ENCODE results near the gene STX8.
"Not testable (repeated sequence)": the region's sequence is repeated elsewhere in the genome, so short reads cannot be mapped to it uniquely, and the experiment has no call there.

The STX8 gene

DNA sequence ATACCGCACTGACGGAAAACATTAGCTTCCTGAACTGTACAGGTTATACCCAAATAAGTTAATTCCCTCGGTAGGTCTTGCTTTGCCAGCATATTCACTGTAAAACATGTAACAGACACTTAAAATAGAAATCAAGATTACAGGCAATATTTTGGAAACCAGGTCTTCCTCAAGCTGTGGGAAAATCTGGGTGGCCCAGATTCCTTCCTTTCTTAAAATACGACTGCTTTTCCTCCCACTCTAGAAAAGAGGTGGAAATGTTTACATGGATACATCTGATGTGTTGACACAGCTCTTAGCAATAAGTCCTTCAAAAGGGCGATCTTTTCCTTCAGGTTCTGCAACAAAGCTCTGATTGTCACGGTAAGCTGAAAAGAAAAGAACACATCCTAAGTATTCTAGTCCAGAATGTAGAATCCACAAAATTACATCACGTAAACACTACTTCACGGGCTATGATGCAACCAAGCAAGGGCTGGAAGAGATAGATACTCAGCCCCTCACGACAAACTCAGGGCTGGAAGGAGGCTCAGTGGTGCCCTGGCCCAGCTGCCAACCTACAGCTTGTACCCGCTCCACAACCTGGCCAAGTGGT, 18.4 kb downstream of the STX8 start:
- no peak for DNase-seq (ENCODE audit: low spot score)
- no peak for FAIRE-seq

- FAIRE-seq; DNase-seq (ENCODE audit: low spot score): not testable (repeated sequence)
Observed at GRCh38 chr17:9554715-9555114, 20.9 kb downstream of the STX8 start.

- FAIRE-seq (no peak), DNase-seq (ENCODE audit: low spot score) (no peak)
Observed at GRCh38 chr17:9553596-9553995, 22.0 kb downstream of the STX8 start.

DNA sequence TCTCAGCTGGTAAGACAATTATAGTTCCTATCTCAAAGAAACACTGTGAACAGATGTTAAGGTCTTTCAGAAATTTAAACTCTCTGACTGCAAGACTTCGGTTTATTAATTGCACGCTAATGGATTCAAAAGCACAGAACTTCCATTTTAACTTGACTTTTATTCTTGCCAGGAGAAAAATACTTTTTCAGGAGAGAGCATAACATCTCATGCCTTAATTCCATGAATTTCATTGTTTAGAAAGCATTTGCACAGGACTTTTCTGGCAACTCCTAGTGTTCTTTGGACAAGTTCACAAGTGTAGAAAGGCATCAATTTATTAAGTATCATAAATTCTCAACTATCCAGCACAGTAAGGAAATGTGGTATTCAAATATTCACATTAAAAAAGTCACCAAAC, 22.4 kb downstream of the STX8 start:
- no peak for FAIRE-seq
- DNase-seq (ENCODE audit: low spot score) = no peak

GRCh38 chr17:9549215-9549614, 26.4 kb downstream of the STX8 start:
- no peak for DNase-seq (ENCODE audit: low spot score)
- FAIRE-seq = no peak

DNA sequence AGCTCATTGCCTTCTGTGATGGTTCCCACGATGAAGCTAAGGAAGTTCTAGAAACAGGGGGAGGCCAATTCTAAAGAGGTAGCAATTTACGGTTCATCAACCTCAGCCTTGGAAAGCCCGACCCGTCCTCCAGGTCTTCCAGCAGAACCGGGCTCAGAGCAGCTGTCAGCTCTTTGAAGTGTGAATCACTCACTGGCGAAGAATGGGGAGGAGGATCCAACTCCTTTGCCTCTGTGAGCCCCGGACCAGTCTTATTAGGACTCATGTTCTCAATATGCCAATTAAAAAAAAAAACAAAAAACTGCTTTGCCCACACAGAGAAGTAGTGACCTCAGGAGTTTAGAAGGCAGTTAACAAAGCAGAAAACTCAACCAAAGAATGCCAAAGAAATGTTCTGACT, 31.4 kb downstream of the STX8 start:
- no peak for FAIRE-seq
- no peak for DNase-seq (ENCODE audit: low spot score)

GRCh38 chr17:9541718-9542117, 33.9 kb downstream of the STX8 start:
- DNase-seq (ENCODE audit: low spot score) (no peak), FAIRE-seq (no peak)

- DNase-seq (ENCODE audit: low spot score) (no peak), FAIRE-seq (no peak)
Observed at GRCh38 chr17:9538626-9539025, 37.0 kb downstream of the STX8 start.

- DNase-seq (ENCODE audit: low spot score) = no peak
- FAIRE-seq = no peak
Observed at GRCh38 chr17:9537177-9537776, 38.3 kb downstream of the STX8 start.

DNA sequence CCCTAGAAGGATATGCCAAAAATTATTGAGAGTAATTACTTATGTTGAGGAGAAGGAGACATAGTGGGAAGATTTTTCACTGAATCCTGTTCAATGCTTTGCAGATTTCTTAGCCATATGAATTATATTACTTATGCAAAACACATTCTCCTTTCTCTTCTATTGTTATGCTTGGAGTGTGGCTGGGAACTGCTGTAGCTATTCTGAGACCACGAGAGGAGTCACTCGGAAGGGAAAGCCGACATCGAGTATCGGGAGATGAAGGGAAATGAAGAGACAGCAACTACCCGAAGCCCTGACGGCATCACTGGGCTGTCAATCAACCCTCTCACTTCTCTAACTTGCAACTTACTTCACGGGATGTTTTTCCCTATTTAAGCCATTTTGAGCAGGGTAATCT, 39.6 kb downstream of the STX8 start:
- FAIRE-seq = no peak

GRCh38 chr17:9533441-9533840, 42.2 kb downstream of the STX8 start:
- no peak for FAIRE-seq
- DNase-seq (ENCODE audit: low spot score) = no peak

More for the DNA sequence above, 39.6 kb downstream of the STX8 start:
- no peak for DNase-seq (ENCODE audit: low spot score)

- DNase-seq (ENCODE audit: low spot score) (no peak), FAIRE-seq (no peak)
Observed at GRCh38 chr17:9532715-9533114, 42.9 kb downstream of the STX8 start.

GRCh38 chr17:9531034-9531433, 44.6 kb downstream of the STX8 start:
- no peak for DNase-seq (ENCODE audit: low spot score)
- no peak for FAIRE-seq

- DNase-seq (ENCODE audit: low spot score) (peak; percentile 26), FAIRE-seq (no peak)
Observed at GRCh38 chr17:9529033-9529700, 46.5 kb downstream of the STX8 start.

DNA sequence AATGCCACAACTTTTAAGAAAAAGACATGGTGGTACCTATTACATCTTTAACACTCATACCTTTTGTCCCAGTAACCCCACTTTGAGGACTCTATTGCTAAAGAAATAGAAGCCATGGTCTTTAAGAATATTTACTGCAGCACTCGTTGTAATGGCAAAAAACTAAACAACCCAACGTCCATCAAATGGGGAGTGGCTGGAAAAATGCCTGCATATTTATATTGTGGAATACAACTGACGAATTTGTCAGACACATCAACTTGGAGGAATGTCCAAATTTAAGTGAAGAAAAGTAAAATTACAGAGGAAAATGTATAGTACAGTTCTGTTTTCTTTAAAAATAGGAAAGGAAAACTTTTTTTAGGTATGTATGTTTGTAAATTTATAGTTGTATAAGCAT, 47.8 kb downstream of the STX8 start:
- FAIRE-seq (no peak), DNase-seq (ENCODE audit: low spot score) (no peak)

DNA sequence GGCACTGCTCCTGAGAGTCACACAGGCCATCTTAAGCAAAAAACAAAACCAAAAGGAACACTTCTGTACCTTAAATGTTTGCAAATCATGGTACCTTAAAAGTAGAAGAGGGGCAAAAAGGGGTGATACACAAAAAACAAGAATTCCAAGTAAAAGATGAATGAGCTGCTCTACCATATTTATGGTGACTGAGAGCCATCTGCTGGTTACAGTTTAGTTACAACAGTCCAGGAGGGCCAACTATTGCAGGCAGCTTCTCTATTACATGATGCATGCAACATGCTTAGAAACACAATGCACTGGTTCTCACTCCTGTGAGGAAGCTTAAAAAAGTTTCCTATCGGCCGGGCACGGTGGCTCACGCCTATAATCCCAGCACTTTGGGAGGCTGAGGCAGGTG, 53.5 kb downstream of the STX8 start:
- FAIRE-seq = peak; percentile 45
- peak; percentile 30 for DNase-seq (ENCODE audit: low spot score)

GRCh38 chr17:9521062-9521461, 54.6 kb downstream of the STX8 start:
- DNase-seq (ENCODE audit: low spot score) = no peak
- no peak for FAIRE-seq

DNA sequence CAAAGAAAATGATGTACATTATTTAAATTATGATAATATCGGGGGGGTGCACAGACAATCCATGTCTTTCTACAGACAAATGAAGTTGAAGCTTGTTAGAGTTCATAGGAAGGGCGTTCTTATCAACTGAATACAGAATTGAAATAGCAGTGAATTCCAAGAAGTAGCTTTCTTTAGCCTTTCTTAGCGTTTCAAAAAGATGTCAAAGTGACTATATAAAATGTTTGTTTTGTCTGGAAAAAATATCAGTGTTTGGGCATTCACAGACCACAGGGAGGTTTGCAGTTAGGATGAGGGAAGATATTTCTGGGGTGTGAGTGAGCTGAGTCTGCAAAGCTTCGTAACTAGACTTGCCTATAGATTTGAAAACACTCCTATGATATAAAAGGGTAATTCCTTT, 55.0 kb downstream of the STX8 start:
- FAIRE-seq (no peak), DNase-seq (ENCODE audit: low spot score) (no peak)

- no peak for FAIRE-seq
- no peak for DNase-seq (ENCODE audit: low spot score)
Observed at GRCh38 chr17:9519583-9520272, 55.9 kb downstream of the STX8 start.

DNA sequence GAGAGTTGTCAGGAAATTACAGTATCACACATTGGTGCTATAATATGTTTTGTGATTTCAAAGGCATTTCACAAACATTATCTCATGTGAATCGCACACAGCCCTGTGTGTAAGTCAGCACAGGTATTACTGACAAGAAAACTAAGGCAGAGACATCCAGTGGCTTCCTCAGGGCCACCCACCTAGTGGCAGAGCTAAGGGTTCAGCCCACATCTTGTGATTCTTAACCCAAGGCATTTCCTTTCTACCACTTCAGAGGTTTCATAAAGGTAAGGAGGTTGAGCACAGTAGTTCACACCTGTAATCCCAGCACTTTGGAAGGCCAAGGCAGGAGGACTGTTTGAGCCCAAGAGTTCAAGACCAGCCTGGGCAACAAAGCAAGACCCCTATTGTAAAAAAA, 58.2 kb downstream of the STX8 start:
- no peak for DNase-seq (ENCODE audit: low spot score)
- FAIRE-seq = no peak

DNA sequence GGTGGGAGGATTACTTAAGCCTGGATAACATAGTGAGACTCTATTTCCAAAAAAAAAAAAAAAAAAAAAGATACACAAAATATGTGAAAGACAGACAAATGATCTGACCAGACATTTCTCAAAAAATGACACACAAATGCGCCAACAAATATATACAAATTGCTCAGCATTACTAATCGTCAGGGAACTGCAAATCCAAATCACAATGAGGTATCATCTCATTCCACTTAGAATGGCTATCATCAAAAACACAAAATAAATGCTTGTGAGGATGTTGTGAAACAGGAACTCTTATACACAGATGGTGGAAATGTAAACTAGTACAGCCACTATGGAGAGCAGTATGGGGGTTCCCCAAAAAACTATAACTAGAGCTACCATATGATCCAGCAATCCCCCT, 62.4 kb downstream of the STX8 start:
- FAIRE-seq (no peak), DNase-seq (ENCODE audit: low spot score) (no peak)
